WTC11 (cell line): ENCODE measurements around the gene SBF1. TPM values are rescaled to one million over a fixed set of nuclear protein-coding genes. Genes with fewer than 3 reads are reported as not detected.

Experiments used
- ATAC-seq: fragments of 200-7000 bp; cut with Tn5 transposase; 2 replicates; pipeline ENCODE4 v1.10.0; 2021; ENCODE audit warnings: mild to moderate bottlenecking, moderate library complexity
- CTCF ChIA-PET: fragments of 300-600 bp; sonication (Branson Sonifier 250); formaldehyde crosslinking; loops from one replicate; lab custom pipeline; 2021; ENCODE audit warnings: antibody characterized with exemption; lab: Charles Lee
- POLR2A ChIA-PET: fragments of 350-600 bp; sonication (Branson Sonifier 250); formaldehyde crosslinking; loops from one replicate; lab custom pipeline; 2021; ENCODE audit warnings: antibody characterized with exemption; lab: Charles Lee
- DNase-seq: peaks from one replicate; pipeline ENCODE4 v3.0.0; 2021; ENCODE audit warnings: low spot score
- H3K27ac Mint-ChIP-seq: 2 replicates; pipeline ENCODE4 v1.8.0; 2021; ENCODE audit warnings: mixed read lengths
- H3K27me3 Mint-ChIP-seq: 2 replicates; pipeline ENCODE4 v1.8.0; 2021; ENCODE audit warnings: low read depth, mild to moderate bottlenecking, moderate library complexity, mixed read lengths
- H3K36me3 Mint-ChIP-seq: 2 replicates; pipeline ENCODE4 v1.8.0; 2021; ENCODE audit warnings: mixed read lengths
- H3K4me1 Mint-ChIP-seq: 2 replicates; pipeline ENCODE4 v1.8.0; 2022; ENCODE audit warnings: mixed read lengths
- H3K4me3 Mint-ChIP-seq: 2 replicates; pipeline ENCODE4 v1.8.0; 2021; ENCODE audit warnings: mild to moderate bottlenecking, moderate library complexity, mixed read lengths
- H3K9me3 Mint-ChIP-seq: 2 replicates; pipeline ENCODE4 v1.8.0; 2021; ENCODE audit warnings: mixed read lengths
- ATF1 ChIP-seq: sonication (generic); formaldehyde crosslinking; IDR thresholded peaks from 2 replicates; pipeline ENCODE4 v1.8.1; 2023; ENCODE audit warnings: mild to moderate bottlenecking, moderate library complexity, missing genetic modification reagents
- CREB1 ChIP-seq: sonication (generic); formaldehyde crosslinking; IDR thresholded peaks from 2 replicates; pipeline ENCODE4 v1.8.0; 2023; ENCODE audit warnings: mild to moderate bottlenecking, missing genetic modification reagents
- GABPB1 ChIP-seq: sonication (generic); formaldehyde crosslinking; IDR thresholded peaks from 2 replicates; pipeline ENCODE4 v1.8.1; 2023; ENCODE audit warnings: mild to moderate bottlenecking, missing genetic modification reagents
- JUN ChIP-seq: sonication (generic); formaldehyde crosslinking; IDR thresholded peaks from 2 replicates; pipeline ENCODE4 v1.8.0; 2023; ENCODE audit warnings: mild to moderate bottlenecking, missing genetic modification reagents
- PRDM15 ChIP-seq: sonication (generic); formaldehyde crosslinking; IDR thresholded peaks from 2 replicates; pipeline ENCODE4 v1.8.0; 2022; ENCODE audit warnings: missing genetic modification reagents
- RELA ChIP-seq: sonication (generic); formaldehyde crosslinking; IDR thresholded peaks from 2 replicates; pipeline ENCODE4 v1.8.1; 2022; ENCODE audit warnings: missing genetic modification reagents, mild to moderate bottlenecking, borderline replicate concordance
- SP1 ChIP-seq: sonication (generic); formaldehyde crosslinking; conservative IDR thresholded peaks from 2 replicates; pipeline ENCODE4 v1.8.1; 2022; ENCODE audit warnings: missing genetic modification reagents
- TEAD1 ChIP-seq: sonication (generic); formaldehyde crosslinking; IDR thresholded peaks from 2 replicates; pipeline ENCODE4 v1.8.0; 2022; ENCODE audit warnings: mild to moderate bottlenecking, missing genetic modification reagents
- USF2 ChIP-seq: sonication (generic); formaldehyde crosslinking; IDR thresholded peaks from 2 replicates; pipeline ENCODE4 v1.8.1; 2023; ENCODE audit warnings: mild to moderate bottlenecking, missing genetic modification reagents, moderate library complexity
- ZNF138 ChIP-seq: sonication (generic); formaldehyde crosslinking; conservative IDR thresholded peaks from 2 replicates; pipeline ENCODE4 v1.8.1; 2022; ENCODE audit warnings: mild to moderate bottlenecking, moderate library complexity, missing genetic modification reagents
- ZNF219 ChIP-seq: sonication (generic); formaldehyde crosslinking; IDR thresholded peaks from 2 replicates; pipeline ENCODE4 v1.8.0; 2023; ENCODE audit warnings: missing genetic modification reagents, mild to moderate bottlenecking, borderline replicate concordance
- ZNF263 ChIP-seq: sonication (generic); formaldehyde crosslinking; IDR thresholded peaks from 2 replicates; pipeline ENCODE4 v1.8.1; 2022; ENCODE audit warnings: low read depth, mild to moderate bottlenecking, moderate library complexity, missing genetic modification reagents
- ZNF317 ChIP-seq: sonication (generic); formaldehyde crosslinking; IDR thresholded peaks from 2 replicates; pipeline ENCODE4 v1.8.1; 2023; ENCODE audit warnings: low read depth, mild to moderate bottlenecking, moderate library complexity, missing genetic modification reagents, borderline replicate concordance
- ZNF671 ChIP-seq: fragments of 250-450 bp; sonication (Bioruptor Pico); IDR thresholded peaks from 2 replicates; pipeline ENCODE4 v1.8.0; 2021; ENCODE audit warnings: mild to moderate bottlenecking
- total RNA-seq: library from RNA; stranded (reverse); gene quantifications from 3 replicates; pipeline ENCODE4 v1.2.3, GENCODE V29; 2021
- TF ChIP-seq, protein P1 (sequence below): sonication (generic); formaldehyde crosslinking; IDR thresholded peaks from 2 replicates; pipeline ENCODE4 v1.8.0; 2023; ENCODE audit warnings: mild to moderate bottlenecking, missing genetic modification reagents
- TF ChIP-seq, protein P2 (sequence below): sonication (generic); formaldehyde crosslinking; IDR thresholded peaks from 2 replicates; pipeline ENCODE4 v1.8.1; 2022; ENCODE audit warnings: missing genetic modification reagents, borderline replicate concordance
- TF ChIP-seq, protein P3 (sequence below): fragments of 250-450 bp; sonication (Bioruptor Pico); IDR thresholded peaks from 2 replicates; pipeline ENCODE4 v1.9.0; 2021; ENCODE audit warnings: mild to moderate bottlenecking, borderline replicate concordance
- TF ChIP-seq, protein P4 (sequence below): sonication (generic); formaldehyde crosslinking; conservative IDR thresholded peaks from 2 replicates; pipeline ENCODE4 v1.8.1; 2022; ENCODE audit warnings: mild to moderate bottlenecking, missing genetic modification reagents

The SBF1 gene
- total RNA-seq, 1 experiment from 2014 or later: 108 TPM

DNA sequence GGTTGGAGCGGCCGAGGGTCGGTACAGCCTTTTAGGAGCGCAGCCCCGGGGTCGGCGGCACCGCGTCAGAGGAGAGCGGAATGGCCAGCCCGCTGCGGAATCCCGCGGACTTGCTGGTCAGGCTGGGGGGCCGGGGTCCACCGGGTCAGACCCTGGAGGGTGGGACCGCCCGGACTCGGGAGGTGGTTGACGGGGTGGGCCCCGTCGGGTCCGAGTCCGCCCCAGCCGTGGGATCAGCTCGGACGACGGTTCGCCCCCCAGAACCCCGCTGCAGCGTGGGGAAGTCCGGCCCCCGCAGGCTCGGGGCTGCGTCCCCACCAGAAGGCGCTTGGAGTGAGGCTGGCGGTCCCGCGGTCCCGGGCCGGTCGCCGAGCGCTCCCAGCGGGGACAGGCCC is 6.2 kb upstream of the SBF1 start:
- Mint-ChIP-seq H3K27ac (no peak overlapping the region), H3K27me3 (peaks cover 36% of the 10 kb centered on the region), H3K4me3 (peak overlapping the region; percentile 74), H3K4me1 (peaks cover 16% of the 10 kb centered on the region), H3K9me3 (no peaks in the 10 kb centered on the region), H3K36me3 (no peaks in the 10 kb centered on the region)
- CTCF ChIA-PET: interaction anchor here (0.6 to 1.0 kb wide), 4 partner anchors 8 to 214 kb away, joined by 3 to 6 read pairs (median 3); partner anchors contain the start of gene SCO2
- ATAC-seq (peak; percentile 6), DNase-seq (peak; percentile 59)
- POLR2A ChIA-PET: no interaction called here
- TF ChIP-seq ZNF138 (no peak), JUN (CRISPR knock-in tag) (no peak), RELA (0 out of 2 replicates have a peak, but pooled peaks have one; percentile 49), USF2 (CRISPR knock-in tag) (no peak), PRDM15 (CRISPR knock-in tag) (no peak), CREB1 (CRISPR knock-in tag) (no peak)
- TF ChIP-seq, protein P1, sequence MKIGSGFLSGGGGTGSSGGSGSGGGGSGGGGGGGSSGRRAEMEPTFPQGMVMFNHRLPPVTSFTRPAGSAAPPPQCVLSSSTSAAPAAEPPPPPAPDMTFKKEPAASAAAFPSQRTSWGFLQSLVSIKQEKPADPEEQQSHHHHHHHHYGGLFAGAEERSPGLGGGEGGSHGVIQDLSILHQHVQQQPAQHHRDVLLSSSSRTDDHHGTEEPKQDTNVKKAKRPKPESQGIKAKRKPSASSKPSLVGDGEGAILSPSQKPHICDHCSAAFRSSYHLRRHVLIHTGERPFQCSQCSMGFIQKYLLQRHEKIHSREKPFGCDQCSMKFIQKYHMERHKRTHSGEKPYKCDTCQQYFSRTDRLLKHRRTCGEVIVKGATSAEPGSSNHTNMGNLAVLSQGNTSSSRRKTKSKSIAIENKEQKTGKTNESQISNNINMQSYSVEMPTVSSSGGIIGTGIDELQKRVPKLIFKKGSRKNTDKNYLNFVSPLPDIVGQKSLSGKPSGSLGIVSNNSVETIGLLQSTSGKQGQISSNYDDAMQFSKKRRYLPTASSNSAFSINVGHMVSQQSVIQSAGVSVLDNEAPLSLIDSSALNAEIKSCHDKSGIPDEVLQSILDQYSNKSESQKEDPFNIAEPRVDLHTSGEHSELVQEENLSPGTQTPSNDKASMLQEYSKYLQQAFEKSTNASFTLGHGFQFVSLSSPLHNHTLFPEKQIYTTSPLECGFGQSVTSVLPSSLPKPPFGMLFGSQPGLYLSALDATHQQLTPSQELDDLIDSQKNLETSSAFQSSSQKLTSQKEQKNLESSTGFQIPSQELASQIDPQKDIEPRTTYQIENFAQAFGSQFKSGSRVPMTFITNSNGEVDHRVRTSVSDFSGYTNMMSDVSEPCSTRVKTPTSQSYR (CRISPR knock-in tag): no peak

GRCh38 chr22:50479721-50480120 is 4.9 kb upstream of the SBF1 start:
- ChIA-PET POLR2A (no interaction called here), CTCF (interaction anchor here (0.7 to 1.5 kb wide), 4 partner anchors 18 to 84 kb away, joined by 3 to 6 read pairs (median 4); no protein-coding TSS in a partner anchor)
- peaks cover 20% of the 10 kb centered on the region for H3K4me1 Mint-ChIP-seq
- H3K27ac Mint-ChIP-seq: no peak overlapping the region
- no peaks in the 10 kb centered on the region for H3K36me3 Mint-ChIP-seq
- ATAC-seq (no peak), DNase-seq (no peak)
- peak overlapping the region; percentile 74 for H3K4me3 Mint-ChIP-seq
- H3K27me3 Mint-ChIP-seq: peaks cover 40% of the 10 kb centered on the region
- no peaks in the 10 kb centered on the region for H3K9me3 Mint-ChIP-seq
- TF ChIP-seq ATF1 (CRISPR knock-in tag) (no peak), ZNF219 (CRISPR knock-in tag) (no peak), GABPB1 (no peak), ZNF317 (CRISPR knock-in tag) (no peak), TEAD1 (CRISPR knock-in tag) (no peak), SP1 (no peak), ZNF263 (CRISPR knock-in tag) (no peak), ZNF671 (CRISPR knock-in tag) (no peak)
- TF ChIP-seq, protein P2, sequence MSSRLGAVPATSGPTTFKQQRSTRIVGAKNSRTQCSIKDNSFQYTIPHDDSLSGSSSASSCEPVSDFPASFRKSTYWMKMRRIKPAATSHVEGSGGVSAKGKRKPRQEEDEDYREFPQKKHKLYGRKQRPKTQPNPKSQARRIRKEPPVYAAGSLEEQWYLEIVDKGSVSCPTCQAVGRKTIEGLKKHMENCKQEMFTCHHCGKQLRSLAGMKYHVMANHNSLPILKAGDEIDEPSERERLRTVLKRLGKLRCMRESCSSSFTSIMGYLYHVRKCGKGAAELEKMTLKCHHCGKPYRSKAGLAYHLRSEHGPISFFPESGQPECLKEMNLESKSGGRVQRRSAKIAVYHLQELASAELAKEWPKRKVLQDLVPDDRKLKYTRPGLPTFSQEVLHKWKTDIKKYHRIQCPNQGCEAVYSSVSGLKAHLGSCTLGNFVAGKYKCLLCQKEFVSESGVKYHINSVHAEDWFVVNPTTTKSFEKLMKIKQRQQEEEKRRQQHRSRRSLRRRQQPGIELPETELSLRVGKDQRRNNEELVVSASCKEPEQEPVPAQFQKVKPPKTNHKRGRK (CRISPR knock-in tag): no peak
- TF ChIP-seq, protein P3, sequence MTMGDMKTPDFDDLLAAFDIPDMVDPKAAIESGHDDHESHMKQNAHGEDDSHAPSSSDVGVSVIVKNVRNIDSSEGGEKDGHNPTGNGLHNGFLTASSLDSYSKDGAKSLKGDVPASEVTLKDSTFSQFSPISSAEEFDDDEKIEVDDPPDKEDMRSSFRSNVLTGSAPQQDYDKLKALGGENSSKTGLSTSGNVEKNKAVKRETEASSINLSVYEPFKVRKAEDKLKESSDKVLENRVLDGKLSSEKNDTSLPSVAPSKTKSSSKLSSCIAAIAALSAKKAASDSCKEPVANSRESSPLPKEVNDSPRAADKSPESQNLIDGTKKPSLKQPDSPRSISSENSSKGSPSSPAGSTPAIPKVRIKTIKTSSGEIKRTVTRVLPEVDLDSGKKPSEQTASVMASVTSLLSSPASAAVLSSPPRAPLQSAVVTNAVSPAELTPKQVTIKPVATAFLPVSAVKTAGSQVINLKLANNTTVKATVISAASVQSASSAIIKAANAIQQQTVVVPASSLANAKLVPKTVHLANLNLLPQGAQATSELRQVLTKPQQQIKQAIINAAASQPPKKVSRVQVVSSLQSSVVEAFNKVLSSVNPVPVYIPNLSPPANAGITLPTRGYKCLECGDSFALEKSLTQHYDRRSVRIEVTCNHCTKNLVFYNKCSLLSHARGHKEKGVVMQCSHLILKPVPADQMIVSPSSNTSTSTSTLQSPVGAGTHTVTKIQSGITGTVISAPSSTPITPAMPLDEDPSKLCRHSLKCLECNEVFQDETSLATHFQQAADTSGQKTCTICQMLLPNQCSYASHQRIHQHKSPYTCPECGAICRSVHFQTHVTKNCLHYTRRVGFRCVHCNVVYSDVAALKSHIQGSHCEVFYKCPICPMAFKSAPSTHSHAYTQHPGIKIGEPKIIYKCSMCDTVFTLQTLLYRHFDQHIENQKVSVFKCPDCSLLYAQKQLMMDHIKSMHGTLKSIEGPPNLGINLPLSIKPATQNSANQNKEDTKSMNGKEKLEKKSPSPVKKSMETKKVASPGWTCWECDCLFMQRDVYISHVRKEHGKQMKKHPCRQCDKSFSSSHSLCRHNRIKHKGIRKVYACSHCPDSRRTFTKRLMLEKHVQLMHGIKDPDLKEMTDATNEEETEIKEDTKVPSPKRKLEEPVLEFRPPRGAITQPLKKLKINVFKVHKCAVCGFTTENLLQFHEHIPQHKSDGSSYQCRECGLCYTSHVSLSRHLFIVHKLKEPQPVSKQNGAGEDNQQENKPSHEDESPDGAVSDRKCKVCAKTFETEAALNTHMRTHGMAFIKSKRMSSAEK (CRISPR knock-in tag): no peak
- TF ChIP-seq, protein P1 (CRISPR knock-in tag): no peak
- TF ChIP-seq, protein P4, sequence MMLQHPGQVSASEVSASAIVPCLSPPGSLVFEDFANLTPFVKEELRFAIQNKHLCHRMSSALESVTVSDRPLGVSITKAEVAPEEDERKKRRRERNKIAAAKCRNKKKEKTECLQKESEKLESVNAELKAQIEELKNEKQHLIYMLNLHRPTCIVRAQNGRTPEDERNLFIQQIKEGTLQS (CRISPR knock-in tag): no peak
